Loucy (cell line): Measurements from ENCODE around the gene CCDC71L.

Source experiments
- CTCF ChIP-seq: fragments of 200-600 bp; sonication (generic); conservative IDR thresholded peaks from 2 replicates; pipeline ENCODE4 v1.5.1; 2014; ENCODE audit warnings: mild to moderate bottlenecking, antibody characterized with exemption, low read length
- EZH2phosphoT487 ChIP-seq: fragments of 200-600 bp; IDR thresholded peaks from 2 replicates; pipeline ENCODE4 v1.6.1; 2018; ENCODE audit warnings: antibody characterized with exemption, mild to moderate bottlenecking, moderate library complexity, borderline replicate concordance

GRCh38 chr7:106653488-106653887, 7.5 kb downstream of the CCDC71L start:
- no peak for TF ChIP-seq CTCF
- no peak for TF ChIP-seq EZH2phosphoT487
